Liver (tissue), 9 donors: ENCODE measurements around the gene EEFSEC. TPM values are rescaled to one million over a fixed set of nuclear protein-coding genes. Genes with fewer than 3 reads are reported as not detected.

Source experiments
- DNase-seq: peaks from one replicate; pipeline ENCODE4 v3.0.0-alpha.2; 2017; ENCODE audit warnings: low spot score
- H3K27ac ChIP-seq, 2 donors: one replicate each; pipeline ENCODE4 v1.7.0; 2013; ENCODE audit warnings: inconsistent platforms in 2 of 2, low read length in 2 of 2, control low read depth in 1 of 2, low read depth in 1 of 2, mild to moderate bottlenecking in 1 of 2
- H3K27me3 ChIP-seq, 4 donors: one replicate each; pipeline versions ENCODE4 v1.6.1 to v1.7.0; 2013; ENCODE audit warnings: low read length in 3 of 4, inconsistent platforms in 1 of 4, mild to moderate bottlenecking in 1 of 4, moderate library complexity in 1 of 4; ENCODE audit not compliant: control insufficient read depth in 4 of 4, insufficient read depth in 4 of 4
- H3K36me3 ChIP-seq, 4 donors: one replicate each; pipeline versions ENCODE4 v1.6.1 to v1.7.0; 2013; ENCODE audit warnings: low read length in 3 of 4, mild to moderate bottlenecking in 3 of 4, low read depth in 1 of 4, moderate library complexity in 1 of 4; ENCODE audit not compliant: control insufficient read depth in 4 of 4, insufficient read depth in 3 of 4
- H3K4me1 ChIP-seq, 4 donors: one replicate each; pipeline versions ENCODE4 v1.6.1 to v1.7.0; 2013; ENCODE audit warnings: low read length in 3 of 4, mild to moderate bottlenecking in 3 of 4, moderate library complexity in 1 of 4; ENCODE audit not compliant: control insufficient read depth in 4 of 4, insufficient read depth in 4 of 4
- H3K4me3 ChIP-seq, 3 donors: one replicate each; pipeline versions ENCODE4 v1.6.1 to v1.7.0; 2013; ENCODE audit warnings: low read length in 3 of 3, control low read depth in 1 of 3, low read depth in 1 of 3, mild to moderate bottlenecking in 1 of 3
- H3K9ac ChIP-seq, 2 donors: one replicate each; pipeline ENCODE4 v1.7.0; 2013; ENCODE audit warnings: low read length in 2 of 2, mild to moderate bottlenecking in 2 of 2, moderate library complexity in 2 of 2, control low read depth in 1 of 2, low read depth in 1 of 2
- H3K9me3 ChIP-seq, 4 donors: one replicate each; pipeline versions ENCODE4 v1.6.1 to v1.7.0; 2013; ENCODE audit warnings: low read length in 3 of 4; ENCODE audit not compliant: control insufficient read depth in 4 of 4
- CTCF ChIP-seq: fragments of 150-350 bp; IDR thresholded peaks from 2 replicates; pipeline ENCODE4 v1.5.1; 2017; ENCODE audit warnings: improper control_type of control experiment, low read depth, low read length; ENCODE audit not compliant: missing input control
- EGR1 ChIP-seq, 2 donors: IDR thresholded peaks; 2 replicates each; pipeline ENCODE4 v1.6.1; 2016 to 2018; ENCODE audit warnings: antibody characterized with exemption in 2 of 2, low read depth in 2 of 2
- FOXA1 ChIP-seq: IDR thresholded peaks from 2 replicates; pipeline ENCODE4 v1.6.1; 2016; ENCODE audit warnings: antibody characterized with exemption
- FOXA2 ChIP-seq: IDR thresholded peaks from 2 replicates; pipeline ENCODE4 v1.6.1; 2016; ENCODE audit warnings: antibody characterized with exemption
- GABPA ChIP-seq, 2 donors: IDR thresholded peaks in 1 of 2; conservative IDR thresholded peaks in 1 of 2; 2 replicates each; pipeline ENCODE4 v1.6.1; 2016; ENCODE audit warnings: antibody characterized with exemption in 2 of 2, mild to moderate bottlenecking in 1 of 2, moderate library complexity in 1 of 2
- HNF4A ChIP-seq, 2 donors: conservative IDR thresholded peaks; 2 replicates each; pipeline ENCODE4 v1.6.1; 2016; ENCODE audit warnings: antibody characterized with exemption in 2 of 2, mild to moderate bottlenecking in 2 of 2
- JUND ChIP-seq, 2 donors: IDR thresholded peaks; 2 replicates each; pipeline ENCODE4 v1.6.1; 2016; ENCODE audit warnings: antibody characterized with exemption in 2 of 2
- MAX ChIP-seq: IDR thresholded peaks from 2 replicates; pipeline ENCODE4 v1.6.1; 2016; ENCODE audit warnings: antibody characterized with exemption
- NR2F2 ChIP-seq: IDR thresholded peaks from 2 replicates; pipeline ENCODE4 v1.6.1; 2016; ENCODE audit warnings: antibody characterized with exemption
- RAD21 ChIP-seq, 2 donors: IDR thresholded peaks; 2 replicates each; pipeline ENCODE4 v1.6.1; 2016; ENCODE audit warnings: antibody characterized with exemption in 2 of 2, mild to moderate bottlenecking in 2 of 2
- REST ChIP-seq: IDR thresholded peaks from 2 replicates; pipeline ENCODE4 v1.6.1; 2016; ENCODE audit warnings: antibody characterized with exemption, mild to moderate bottlenecking
- TAF1 ChIP-seq: conservative IDR thresholded peaks from 2 replicates; pipeline ENCODE4 v1.6.1; 2016; ENCODE audit warnings: antibody characterized with exemption, mild to moderate bottlenecking
- YY1 ChIP-seq: IDR thresholded peaks from 2 replicates; pipeline ENCODE4 v1.6.1; 2016; ENCODE audit warnings: antibody characterized with exemption, mild to moderate bottlenecking
- ZBTB33 ChIP-seq: IDR thresholded peaks from 2 replicates; pipeline ENCODE4 v1.6.1; 2016; ENCODE audit warnings: antibody characterized with exemption
- WGBS: extraction: QIAGEN DNeasy Blood & Tissue Kit; methylation state at CpG from one replicate; pipeline ENCODE4 v1.1.7; 2013; 5-methylcytosine and 5-hydroxymethylcytosine counted together
- polyA plus RNA-seq, 2 donors: library from polyadenylated mRNA; stranded (reverse) in 1 of 2; unstranded in 1 of 2; fragments of 200-250 nt in 1 of 2; fragments of >200 nt in 1 of 2; fragmentation: Nextera tagmentation in 1 of 2; extraction: Ambion mirVana in 1 of 2; gene quantifications; one replicate each; pipeline versions ENCODE4 v1.2.1 to v1.2.3, GENCODE V29; 2013 to 2015
- total RNA-seq, 2 donors: library from RNA; depleted of rRNA; stranded (reverse); fragments of >200 nt; gene quantifications; one replicate each; pipeline ENCODE4 v1.2.3, GENCODE V29; 2014
- donor health status: healthy.
- donor health status: healthy.
- donor health status: healthy.
- donor health status: healthy.
- donor health status: healthy.

The EEFSEC gene
- total and polyA plus RNA-seq, 4 donors = 8.4 to 13.1 (median 10.7) TPM

- no peak overlapping the region for H3K9ac ChIP-seq
- no peaks in the 10 kb centered on the region for H3K9me3 ChIP-seq
- peaks cover 0 to 4% (median under 1%) of the 10 kb centered on the region in 4 donors for H3K36me3 ChIP-seq
- no peaks in the 10 kb centered on the region for H3K4me1 ChIP-seq
- H3K4me3 ChIP-seq = no peak overlapping the region
- H3K27ac ChIP-seq = no peak overlapping the region
- no peaks in the 10 kb centered on the region for H3K27me3 ChIP-seq
- WGBS = 92% methylated on average over 3 of the region's 3 CpGs
- TF ChIP-seq NR2F2 (no peak), ZBTB33 (no peak), CTCF (no peak), FOXA2 (no peak), JUND (IDR thresholded peaks at IDR 0.05) (no peak), GABPA (IDR thresholded peaks at IDR 0.05 in 1 of 2, conservative IDR thresholded peaks at IDR 0.05 in 1 of 2) (no peak), HNF4A (conservative IDR thresholded peaks at IDR 0.05) (no peak), RAD21 (IDR thresholded peaks at IDR 0.05) (no peak), MAX (no peak), REST (no peak), YY1 (no peak), TAF1 (no peak), FOXA1 (no peak), EGR1 (IDR thresholded peaks at IDR 0.05; ENCODE audit: low read depth in 2 of 2) (no peak)
- no peak for DNase-seq
Observed at GRCh38 chr3:128290484-128290883, 137.2 kb downstream of the EEFSEC start.

- H3K9ac ChIP-seq = no peak overlapping the region
- no peak overlapping the region for H3K4me3 ChIP-seq
- 94% methylated on average over 1 of the region's 1 CpG for WGBS
- H3K9me3 ChIP-seq = no peaks in the 10 kb centered on the region
- H3K27me3 ChIP-seq = no peaks in the 10 kb centered on the region
- peaks cover 0 to 3% (median 0%) of the 10 kb centered on the region in 4 donors for H3K4me1 ChIP-seq
- DNase-seq = peak; percentile 30
- TF ChIP-seq ZBTB33 (no peak), EGR1 (IDR thresholded peaks at IDR 0.05; ENCODE audit: low read depth in 2 of 2) (no peak)
- H3K27ac ChIP-seq = no peak overlapping the region
- H3K36me3 ChIP-seq = peaks cover 0 to 4% (median 0%) of the 10 kb centered on the region in 4 donors
Observed at GRCh38 chr3:128293930-128294329, 140.6 kb downstream of the EEFSEC start.
